ENCODE data around the gene IL21R.
A peak's percentile ranks its signal among the peaks of the same experiment; 100 is the strongest.

Gene IL21R

GRCh38 chr16:27401768-27402568, at the start of gene IL21R:
IL21R (plus strand) TSS chr16:27402174; CDS start chr16:27430072, 27,898 bp downstream.
- DNase-seq (ENCODE audit: low spot score), result peak; percentile 77

DNA sequence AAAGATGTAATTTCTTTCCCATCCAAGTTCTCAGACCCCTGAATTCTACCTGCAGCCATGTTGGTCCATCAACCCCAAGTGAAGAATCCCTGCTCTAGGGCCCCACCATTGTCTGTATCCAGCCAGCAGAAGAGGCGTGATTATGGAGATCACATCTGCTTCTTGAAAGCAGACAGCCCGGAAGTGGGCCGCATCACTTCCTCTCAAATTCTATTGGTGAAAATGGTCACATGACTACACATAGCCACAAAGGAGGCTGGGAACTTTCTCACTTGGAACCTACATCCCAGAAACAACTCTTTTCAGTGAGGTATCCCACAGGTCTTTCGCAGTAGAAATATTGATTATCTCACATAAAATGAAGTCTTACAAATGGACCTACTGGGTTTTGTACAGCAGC, 48.1 kb upstream of the IL21R start:
- no peak for DNase-seq (ENCODE audit: low spot score)

DNA sequence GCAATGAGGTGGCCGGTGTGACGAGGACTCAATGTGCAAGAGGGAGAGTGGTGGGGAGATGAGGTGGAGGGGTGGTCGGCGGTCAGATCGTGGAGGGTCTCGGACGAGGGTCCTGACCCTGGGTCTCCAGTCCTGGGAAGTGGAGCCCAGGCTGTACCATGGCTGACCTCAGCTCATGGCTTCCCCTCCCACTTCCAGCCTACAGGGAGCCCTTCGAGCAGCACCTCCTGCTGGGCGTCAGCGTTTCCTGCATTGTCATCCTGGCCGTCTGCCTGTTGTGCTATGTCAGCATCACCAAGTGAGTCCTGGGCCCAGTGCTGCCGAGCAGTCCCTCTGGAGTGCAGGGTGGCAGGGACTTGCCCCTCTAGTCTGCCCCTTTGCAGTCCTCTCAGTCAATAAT, 46.4 kb upstream of the IL21R start:
- DNase-seq (ENCODE audit: low spot score), result no peak

- DNase-seq (ENCODE audit: low spot score), result no peak
Observed at GRCh38 chr16:27356794-27357193, 45.2 kb upstream of the IL21R start.

- DNase-seq (ENCODE audit: low spot score), result no peak
Observed at GRCh38 chr16:27359051-27359450, 42.9 kb upstream of the IL21R start.

GRCh38 chr16:27359615-27360014, 42.4 kb upstream of the IL21R start:
- no peak for DNase-seq (ENCODE audit: low spot score)

- no peak for DNase-seq (ENCODE audit: low spot score)
Observed at GRCh38 chr16:27361987-27362386, 40.0 kb upstream of the IL21R start.

- DNase-seq (ENCODE audit: low spot score), result no peak
Observed at GRCh38 chr16:27362570-27363245, 39.3 kb upstream of the IL21R start.

- DNase-seq (ENCODE audit: low spot score), result no peak
Observed at GRCh38 chr16:27363246-27363632, 38.7 kb upstream of the IL21R start.

- no peak for DNase-seq (ENCODE audit: low spot score)
Observed at GRCh38 chr16:27363797-27364196, 38.2 kb upstream of the IL21R start.

GRCh38 chr16:27364493-27365141, 37.4 kb upstream of the IL21R start:
- no peak for DNase-seq (ENCODE audit: low spot score)

DNA sequence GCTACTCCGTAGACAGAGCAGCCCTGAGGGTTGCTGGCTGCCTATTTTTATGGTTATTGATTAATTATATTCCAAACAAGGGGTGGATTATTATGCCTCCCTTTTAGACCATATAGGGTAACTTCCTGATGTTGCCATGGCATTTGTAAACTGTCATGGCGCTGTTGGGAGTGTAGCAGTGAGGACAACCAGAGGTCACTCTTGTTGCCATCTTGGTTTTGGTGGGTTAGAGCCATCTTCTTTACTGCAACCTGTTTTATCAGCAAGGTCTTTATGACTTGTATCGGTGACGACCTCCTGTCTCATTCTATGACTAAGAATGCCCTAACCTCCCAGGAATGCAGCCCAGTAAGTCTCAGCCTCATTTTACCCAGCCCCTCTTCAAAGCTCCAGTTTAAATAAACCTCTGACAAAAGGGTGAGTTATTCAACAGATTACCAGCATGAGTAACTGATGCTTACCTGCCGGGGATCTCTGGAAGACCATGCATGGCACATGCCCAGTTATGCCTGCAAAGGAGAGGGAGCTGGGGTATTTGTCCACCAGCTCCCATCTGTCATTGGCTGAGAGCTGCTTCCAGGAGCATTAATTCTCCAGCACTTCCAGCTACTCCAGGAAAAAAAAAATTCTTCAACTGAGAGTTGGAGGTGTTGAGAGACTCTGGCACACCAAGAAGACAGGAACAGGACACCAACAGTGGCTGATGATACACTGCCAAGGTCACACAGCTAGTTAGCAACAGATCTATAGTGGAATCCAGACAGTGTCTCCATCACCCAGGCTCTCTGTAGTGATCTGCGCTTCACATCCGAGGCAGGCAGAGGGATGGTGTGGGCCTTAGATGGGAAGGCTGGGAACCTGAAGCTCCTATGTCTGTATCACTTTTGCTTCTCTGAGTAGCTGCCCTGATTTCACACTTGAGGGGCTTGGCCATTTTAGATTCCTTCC, 36.6 kb upstream of the IL21R start:
- DNase-seq (ENCODE audit: low spot score), result no peak

DNA sequence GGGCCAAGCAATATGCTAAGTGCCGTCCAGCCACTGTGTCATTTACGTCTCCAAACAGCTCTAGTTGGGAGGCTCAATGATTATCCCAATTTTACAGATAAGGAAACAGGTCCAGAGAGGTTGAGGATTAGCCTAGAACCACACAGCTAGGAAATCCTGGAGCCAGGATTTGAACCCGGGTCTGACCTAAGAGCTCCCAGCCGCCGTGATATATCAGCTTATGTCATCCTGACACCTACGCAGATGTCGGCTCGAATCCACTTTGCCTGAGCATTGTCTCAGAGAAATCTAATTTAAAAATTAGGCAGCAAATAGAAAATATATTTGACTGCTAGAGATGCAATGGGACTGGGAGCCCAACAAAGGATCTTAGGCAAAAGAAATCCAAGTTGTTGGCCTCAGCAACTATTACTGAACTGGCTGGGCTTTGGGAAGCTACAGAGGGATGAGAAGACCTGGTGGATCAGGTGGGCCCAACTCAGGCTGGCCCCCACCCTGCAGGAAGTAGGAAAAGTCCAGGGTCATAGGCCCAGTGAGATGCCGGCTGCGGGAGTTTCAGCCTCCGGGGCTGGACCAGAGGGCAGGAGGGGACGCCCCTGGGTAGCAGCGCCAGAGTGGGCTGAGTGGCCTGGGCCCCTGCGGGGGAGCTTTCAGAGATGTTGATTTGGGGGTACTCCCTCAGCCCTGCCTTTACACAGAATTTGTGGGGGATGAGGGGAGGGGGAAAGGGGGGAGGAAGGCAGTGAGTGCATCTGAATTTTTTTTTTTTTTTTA, 35.1 kb upstream of the IL21R start:
- DNase-seq (ENCODE audit: low spot score), result peak; percentile 50

DNA sequence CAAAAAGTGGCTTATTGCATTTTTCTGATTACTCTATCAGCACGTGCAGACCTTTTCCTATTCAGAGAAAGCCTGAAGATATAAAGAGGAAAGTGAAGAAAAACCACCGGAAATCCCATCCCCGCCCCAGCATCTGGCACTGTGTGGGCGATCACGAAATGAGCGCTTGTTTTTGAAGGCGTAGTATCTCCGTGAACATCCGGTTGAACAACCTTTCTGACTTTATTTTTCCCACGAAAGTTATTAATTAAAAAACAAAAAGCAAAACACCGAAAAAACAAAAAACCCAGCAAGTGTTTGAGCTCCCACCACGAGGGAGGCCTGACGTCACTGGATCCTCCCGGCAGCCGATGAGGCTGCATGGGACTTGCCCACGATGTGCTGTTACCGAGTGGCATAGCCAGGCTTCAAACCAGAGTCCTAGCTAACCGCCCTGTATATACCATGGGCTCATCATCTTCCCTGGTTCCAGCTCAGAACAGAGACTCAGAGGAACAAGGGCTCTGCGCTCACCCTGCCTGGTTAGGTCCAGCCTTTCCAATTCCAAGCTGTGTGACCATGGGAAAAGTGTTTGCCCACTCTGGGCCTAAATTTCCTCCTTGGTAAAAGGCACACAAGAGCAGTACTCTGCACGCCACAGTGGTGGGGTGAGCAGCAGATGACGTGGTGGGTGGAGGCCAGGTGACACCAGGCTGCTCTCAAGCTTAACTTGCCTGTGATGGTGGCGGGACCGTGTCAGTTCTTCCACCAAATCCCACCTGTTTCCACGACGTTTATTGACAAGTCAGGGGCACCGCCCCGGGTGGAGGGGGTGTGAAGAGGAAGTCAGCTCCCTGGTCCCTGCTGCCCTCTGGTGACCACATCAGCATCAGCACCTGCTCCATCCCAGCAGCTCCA, 34.3 kb upstream of the IL21R start:
- peak; percentile 91 for DNase-seq (ENCODE audit: low spot score)

- DNase-seq (ENCODE audit: low spot score), result no peak
Observed at GRCh38 chr16:27368358-27368722, 33.6 kb upstream of the IL21R start.

- DNase-seq (ENCODE audit: low spot score), result no peak
Observed at GRCh38 chr16:27369806-27370205, 32.2 kb upstream of the IL21R start.

DNA sequence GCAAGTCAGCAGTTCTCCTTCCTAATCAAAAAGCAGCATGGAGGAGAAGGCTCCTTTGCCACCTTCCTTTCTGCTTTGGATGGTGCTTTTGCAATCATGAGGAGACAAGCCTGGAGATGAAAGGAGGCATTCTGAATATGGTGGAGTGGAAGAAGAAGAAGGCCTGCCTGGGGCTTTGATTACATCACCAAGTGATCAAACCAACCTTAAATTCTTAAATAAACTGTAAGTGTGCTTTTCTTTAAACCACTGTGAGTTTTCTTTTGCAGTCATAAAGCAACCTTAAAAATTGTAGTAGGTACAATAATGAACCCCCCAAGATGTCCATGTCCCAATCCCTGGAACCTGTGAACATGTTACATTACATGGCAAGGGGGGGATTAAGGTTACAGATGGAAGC, 31.7 kb upstream of the IL21R start:
- no peak for DNase-seq (ENCODE audit: low spot score)

GRCh38 chr16:27373312-27373711, 28.7 kb upstream of the IL21R start:
- no peak for DNase-seq (ENCODE audit: low spot score)

GRCh38 chr16:27374221-27374803, 27.7 kb upstream of the IL21R start:
- peak; percentile 53 for DNase-seq (ENCODE audit: low spot score)
